K562 treated with DMSO at 1 percent for 48 hours (cell line): ENCODE measurements around the gene IGSF8. TPM values are rescaled to one million over a fixed set of nuclear protein-coding genes. Genes with fewer than 3 reads are reported as not detected.

Experiments
- total RNA-seq: library from RNA; unstranded; fragments of 300-600 nt; gene quantifications from 2 replicates; pipeline ENCODE4 v1.2.3, GENCODE V29; 2022; ENCODE audit warnings: low replicate concordance; ENCODE audit errors: extremely low read depth

IGSF8 gene
- total RNA-seq, result not detected in 2 replicates

DNA sequence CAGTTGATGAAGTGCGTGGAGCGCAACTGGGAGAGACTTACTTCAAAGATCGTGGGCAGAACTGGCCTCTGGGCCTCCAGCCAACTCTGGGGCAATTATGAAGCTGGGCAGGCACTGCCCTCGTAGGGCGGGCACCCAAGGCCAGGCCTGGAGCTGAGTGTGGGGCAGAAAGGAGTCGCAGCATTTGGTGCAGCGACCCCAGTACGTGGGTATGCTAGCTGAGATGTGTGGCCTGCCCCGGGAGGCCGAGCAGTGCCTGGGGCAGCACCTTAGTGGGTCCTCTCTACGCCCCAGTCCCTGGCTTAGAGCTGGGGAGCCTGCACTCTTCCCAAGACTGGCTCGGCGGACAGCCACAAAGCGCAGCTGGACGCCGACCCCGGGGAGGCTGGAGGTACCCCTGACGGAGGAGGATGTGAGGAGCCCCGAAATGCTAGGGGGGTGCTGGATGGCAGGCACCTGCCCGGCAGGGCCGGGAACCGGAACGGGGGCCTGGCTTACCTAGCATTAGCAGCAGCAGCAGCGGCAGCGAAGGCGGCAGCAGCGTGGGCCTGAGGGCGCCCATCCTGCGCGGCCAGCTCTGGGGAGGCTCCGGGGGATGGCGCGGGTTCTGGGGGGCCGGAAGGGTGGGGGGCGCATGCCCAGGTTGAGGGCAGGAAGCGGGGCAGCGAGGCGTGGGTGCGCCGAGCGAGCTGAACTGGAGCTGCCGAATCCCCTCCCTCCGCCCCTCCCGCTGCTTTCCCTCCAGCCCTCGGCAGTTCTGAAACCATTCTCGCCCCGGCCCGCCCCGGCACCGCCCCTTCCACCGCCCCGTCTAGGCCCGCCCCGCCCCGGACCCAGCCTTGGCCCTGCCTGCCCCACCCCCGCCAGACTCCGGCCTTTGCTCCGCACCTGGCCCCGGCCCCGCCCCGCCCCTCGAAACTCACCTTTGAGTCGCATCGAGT lies at the start of gene IGSF8:
Gene IGSF8, minus strand, starts transcription at position 709 of the 941 bp plus-strand sequence. Its CDS starts 147 bp downstream, at position 562.

DNA sequence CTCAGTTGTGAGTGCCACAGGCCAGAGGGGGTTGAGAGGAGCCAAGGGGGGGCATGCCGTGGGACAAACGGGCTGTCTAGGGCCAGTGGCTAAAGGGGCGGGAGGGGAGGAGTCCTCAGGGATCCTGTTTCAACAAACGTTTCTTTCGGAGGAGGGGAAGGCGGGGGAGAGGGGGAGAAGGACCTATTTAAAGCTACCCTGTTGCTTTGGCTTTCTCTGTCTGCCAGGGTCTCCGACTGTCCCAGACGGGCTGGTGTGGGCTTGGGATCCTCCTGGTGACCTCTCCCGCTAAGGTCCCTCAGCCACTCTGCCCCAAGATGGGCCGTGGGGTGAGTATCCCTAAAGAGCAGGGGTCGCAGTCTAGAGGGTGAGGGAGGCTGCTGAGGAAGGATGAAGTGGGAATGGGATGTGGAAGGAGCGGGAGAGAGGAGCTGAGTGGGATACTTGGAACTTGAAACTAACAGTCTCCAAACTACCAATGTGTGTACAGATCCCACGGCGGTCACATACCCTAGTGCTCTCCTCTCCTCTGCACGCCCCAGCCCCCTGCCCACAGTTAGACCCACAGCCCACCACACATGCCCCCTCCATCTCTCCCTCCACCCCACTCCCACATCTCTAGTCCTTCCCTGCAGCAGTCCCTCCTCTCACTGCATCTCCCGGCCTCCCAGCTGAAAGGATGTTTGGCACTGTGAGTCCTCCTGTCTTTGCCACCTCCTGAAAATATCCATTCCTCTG lies 17.3 kb upstream of the IGSF8 start, which contains the start of gene ATP1A2:
Gene ATP1A2, plus strand, starts transcription at position 215 of the 738 bp plus-strand sequence. Its CDS starts 103 bp downstream, at position 318.

DNA sequence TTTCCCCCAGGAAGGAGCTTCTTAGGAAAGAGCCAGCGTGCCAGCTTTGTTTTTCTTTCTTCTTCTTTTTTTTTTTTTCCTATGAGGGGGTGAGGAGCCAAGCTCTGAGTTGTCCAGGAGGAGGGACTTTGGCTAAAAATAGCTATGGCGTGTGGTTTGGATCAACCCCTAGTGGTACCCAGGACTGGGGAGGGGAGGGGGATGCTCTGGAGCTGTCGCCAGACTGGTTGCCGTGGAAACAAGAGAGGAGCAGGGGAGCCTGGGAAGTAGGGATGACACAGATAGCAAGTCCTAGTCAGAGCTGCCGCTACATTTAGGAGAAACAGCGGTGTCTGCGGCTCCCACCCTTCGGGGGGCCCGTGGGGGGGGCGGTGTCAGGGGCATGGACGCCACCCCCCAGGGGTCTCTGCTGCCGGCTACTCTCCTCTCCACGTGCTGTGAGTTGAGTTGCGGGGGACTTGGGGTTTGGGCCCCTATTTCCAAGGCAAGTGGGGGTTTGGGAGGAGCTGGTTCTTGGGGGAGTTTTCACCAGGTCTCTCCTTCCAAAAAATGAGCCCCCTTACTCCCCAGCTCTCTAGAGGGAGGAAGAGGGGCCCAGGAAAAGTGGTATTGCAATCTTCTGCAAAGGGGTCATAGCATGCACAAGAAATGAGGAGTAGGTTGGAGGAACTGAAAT lies 17.0 kb downstream of the IGSF8 start, which contains the start of gene KCNJ9:
Gene KCNJ9, plus strand, starts transcription at position 278 of the 676 bp plus-strand sequence. CDS start 2,493 bp downstream, outside the sequence.

GRCh38 chr1:160069460-160070231 lies 28.8 kb downstream of the IGSF8 start, which contains the start of gene KCNJ10:
TSS of gene KCNJ10 (minus strand) at chr1:160070160. CDS start at chr1:160042532, 27,628 bp downstream.

Other genes starting within 250 kb of the IGSF8 start
- gene VSIG8, start 236.0 kb downstream of the IGSF8 start, total RNA-seq, result not detected in 2 replicates
- gene CFAP45, start 198.5 kb downstream of the IGSF8 start, total RNA-seq, result not detected in 2 replicates
- 770 TPM in 1 of 2 replicates, not detected in the other for gene TAGLN2, start 173.1 kb downstream of the IGSF8 start, total RNA-seq
- not detected in 2 replicates for gene IGSF9, start 153.0 kb downstream of the IGSF8 start, total RNA-seq
- not detected in 2 replicates for gene SLAMF9, start 144.4 kb downstream of the IGSF8 start, total RNA-seq
- gene PIGM, start 66.6 kb downstream of the IGSF8 start, total RNA-seq, result not detected in 2 replicates
- gene KCNJ10, start 28.5 kb downstream of the IGSF8 start, total RNA-seq, result not detected in 2 replicates
- not detected in 2 replicates for gene KCNJ9, start 17.1 kb downstream of the IGSF8 start, total RNA-seq
- not detected in 2 replicates for gene ATP1A2, start 17.1 kb upstream of the IGSF8 start, total RNA-seq
- gene ATP1A4, start 53.0 kb upstream of the IGSF8 start, total RNA-seq, result not detected in 2 replicates
- not detected in 2 replicates for gene CASQ1, start 92.0 kb upstream of the IGSF8 start, total RNA-seq
- not detected in 2 replicates for gene PEA15, start 106.8 kb upstream of the IGSF8 start, total RNA-seq
- gene DCAF8, start 163.9 kb upstream of the IGSF8 start, total RNA-seq, result not detected in 2 replicates
- not detected in 2 replicates for gene PEX19, start 186.5 kb upstream of the IGSF8 start, total RNA-seq
- 244 TPM in 1 of 2 replicates, not detected in the other for gene COPA, start 244.6 kb upstream of the IGSF8 start, total RNA-seq
- gene NCSTN, start 244.8 kb upstream of the IGSF8 start, total RNA-seq, result not detected in 2 replicates